H9 (cell line): ENCODE measurements around the gene ASXL1. TPM values are rescaled to one million over a fixed set of nuclear protein-coding genes. Genes with fewer than 3 reads are reported as not detected.
A peak's percentile ranks its signal among the peaks of the same experiment; 100 is the strongest.

Source experiments
- DNase-seq: peaks from one replicate; pipeline ENCODE4 v3.0.0-alpha.2; 2017
- H2AFZ ChIP-seq: one replicate; pipeline ENCODE4 v1.6.1; 2013; ENCODE audit warnings: mild to moderate bottlenecking, low read length, control low read depth, moderate library complexity
- H2AK5ac ChIP-seq: 2 replicates; pipeline ENCODE4 v1.6.1; 2013; ENCODE audit warnings: low read length, control low read depth, mixed read lengths; ENCODE audit not compliant: insufficient read length
- H2BK120ac ChIP-seq: one replicate; pipeline ENCODE4 v1.6.1; 2013; ENCODE audit warnings: low read depth, mild to moderate bottlenecking, low read length, control low read depth, inconsistent platforms; ENCODE audit not compliant: poor library complexity, severe bottlenecking
- H2BK12ac ChIP-seq: 2 replicates; pipeline ENCODE4 v1.6.1; 2013; ENCODE audit warnings: low read length, control low read depth, mixed read lengths, low read depth; ENCODE audit not compliant: insufficient read length
- H2BK15ac ChIP-seq: 2 replicates; pipeline ENCODE4 v1.6.1; 2013; ENCODE audit warnings: low read depth, low read length, control low read depth
- H2BK20ac ChIP-seq: one replicate; pipeline ENCODE4 v1.6.1; 2013; ENCODE audit warnings: low read depth, mild to moderate bottlenecking, low read length, control low read depth, inconsistent platforms; ENCODE audit not compliant: poor library complexity, severe bottlenecking
- H2BK5ac ChIP-seq: 2 replicates; pipeline ENCODE4 v1.6.1; 2013; ENCODE audit warnings: low read length, control low read depth, mixed read lengths; ENCODE audit not compliant: insufficient read length
- H3K14ac ChIP-seq: 2 replicates; pipeline ENCODE4 v1.6.1; 2013; ENCODE audit warnings: low read length, control low read depth; ENCODE audit not compliant: insufficient read depth
- H3K18ac ChIP-seq: 2 replicates; pipeline ENCODE4 v1.6.1; 2013; ENCODE audit warnings: low read depth, mild to moderate bottlenecking, mixed read lengths, low read length, control low read depth; ENCODE audit not compliant: insufficient read length
- H3K23ac ChIP-seq: 2 replicates; pipeline ENCODE4 v1.6.1; 2013; ENCODE audit warnings: low read length, control low read depth, mixed read lengths, low read depth; ENCODE audit not compliant: insufficient read length
- H3K23me2 ChIP-seq: 2 replicates; pipeline ENCODE4 v1.6.1; 2013; ENCODE audit warnings: low read depth, mild to moderate bottlenecking, mixed read lengths, low read length, control low read depth; ENCODE audit not compliant: insufficient read length, poor library complexity, severe bottlenecking
- H3K27ac ChIP-seq: 2 replicates; pipeline ENCODE4 v1.5.1; 2013; ENCODE audit warnings: low read length, control low read depth, mixed read lengths, low read depth; ENCODE audit not compliant: insufficient read length
- H3K27me3 ChIP-seq: 2 replicates; pipeline ENCODE4 v1.6.1; 2013; ENCODE audit warnings: low read length, control low read depth, inconsistent platforms; ENCODE audit not compliant: insufficient read depth
- H3K4ac ChIP-seq: 2 replicates; pipeline ENCODE4 v1.6.1; 2013; ENCODE audit warnings: low read depth, mild to moderate bottlenecking, control low read depth, inconsistent platforms, low read length, moderate library complexity
- H3K4me1 ChIP-seq: 2 replicates; pipeline ENCODE4 v1.6.1; 2013; ENCODE audit warnings: low read length, control low read depth, inconsistent platforms; ENCODE audit not compliant: insufficient read depth
- H3K4me2 ChIP-seq: 2 replicates; pipeline ENCODE4 v1.6.1; 2013; ENCODE audit warnings: low read length, control low read depth, mixed read lengths; ENCODE audit not compliant: insufficient read length, insufficient read depth
- H3K56ac ChIP-seq: 2 replicates; pipeline ENCODE4 v1.6.1; 2013; ENCODE audit warnings: low read depth, mild to moderate bottlenecking, mixed read lengths, low read length, control low read depth; ENCODE audit not compliant: insufficient read length
- H3K79me1 ChIP-seq: 2 replicates; pipeline ENCODE4 v1.6.1; 2013; ENCODE audit warnings: low read depth, mild to moderate bottlenecking, moderate library complexity, low read length, control low read depth, inconsistent platforms; ENCODE audit not compliant: insufficient read depth, poor library complexity, severe bottlenecking
- H3K79me2 ChIP-seq: 2 replicates; pipeline ENCODE4 v1.6.1; 2013; ENCODE audit warnings: low read length, control low read depth, inconsistent platforms; ENCODE audit not compliant: insufficient read depth
- H3K9ac ChIP-seq: 2 replicates; pipeline ENCODE4 v1.6.1; 2013; ENCODE audit warnings: low read length, control low read depth, mixed read lengths; ENCODE audit not compliant: insufficient read length; ENCODE audit errors: extremely low read depth
- H3K9me3 ChIP-seq: one replicate; pipeline ENCODE4 v1.6.1; 2013; ENCODE audit warnings: low read depth, low read length, inconsistent platforms; ENCODE audit not compliant: control insufficient read depth
- H3T11ph ChIP-seq: one replicate; pipeline ENCODE4 v1.6.1; 2013; ENCODE audit warnings: mild to moderate bottlenecking, low read length, control low read depth, inconsistent platforms
- H4K20me1 ChIP-seq: one replicate; pipeline ENCODE4 v1.6.1; 2013; ENCODE audit not compliant: control insufficient read depth, insufficient read length, insufficient read depth
- H4K5ac ChIP-seq: 2 replicates; pipeline ENCODE4 v1.6.1; 2013; ENCODE audit warnings: low read depth, mild to moderate bottlenecking, mixed read lengths, low read length, control low read depth; ENCODE audit not compliant: insufficient read length
- H4K8ac ChIP-seq: replicated peaks from 2 replicates; pipeline ENCODE4 v1.6.1; 2013; ENCODE audit warnings: low read length, control low read depth, mixed read lengths, low read depth; ENCODE audit not compliant: insufficient read length
- H4K91ac ChIP-seq: 2 replicates; pipeline ENCODE4 v1.6.1; 2013; ENCODE audit warnings: low read depth, mild to moderate bottlenecking, moderate library complexity, mixed read lengths, low read length, control low read depth; ENCODE audit not compliant: insufficient read length
- H3K27ac Mint-ChIP-seq, 3 experiments: 2 replicates in 2 of 3; 3 replicates in 1 of 3; pipeline ENCODE4 v1.8.0; 2020 to 2021; ENCODE audit warnings: mixed read lengths in 3 of 3, mild to moderate bottlenecking in 1 of 3, moderate library complexity in 1 of 3
- H3K27me3 Mint-ChIP-seq: 2 replicates; pipeline ENCODE4 v1.8.0; 2021; ENCODE audit warnings: low read depth, mild to moderate bottlenecking, moderate library complexity, mixed read lengths
- H3K36me3 Mint-ChIP-seq, 3 experiments: 2 replicates in 2 of 3; 3 replicates in 1 of 3; pipeline ENCODE4 v1.8.0; 2020 to 2021; ENCODE audit warnings: low read depth in 3 of 3, mixed read lengths in 3 of 3; ENCODE audit not compliant: insufficient read depth in 1 of 3
- H3K4me1 Mint-ChIP-seq, 2 experiments: 2 replicates each; pipeline ENCODE4 v1.8.0; 2020; ENCODE audit warnings: mixed read lengths in 2 of 2
- H3K4me3 Mint-ChIP-seq, 2 experiments: 2 replicates in 1 of 2; 3 replicates in 1 of 2; pipeline ENCODE4 v1.8.0; 2020 to 2021; ENCODE audit warnings: mild to moderate bottlenecking in 2 of 2, mixed read lengths in 2 of 2, moderate library complexity in 1 of 2
- H3K9me3 Mint-ChIP-seq, 2 experiments: 2 replicates in 1 of 2; 3 replicates in 1 of 2; pipeline ENCODE4 v1.8.0; 2020; ENCODE audit warnings: mild to moderate bottlenecking in 2 of 2, mixed read lengths in 2 of 2, moderate library complexity in 1 of 2
- CTCF ChIP-seq: fragments of 200-600 bp; sonication (generic); conservative IDR thresholded peaks from 3 replicates; pipeline ENCODE4 v1.8.0; 2021; ENCODE audit warnings: antibody characterized with exemption, mild to moderate bottlenecking
- WGBS: extraction: QIAGEN DNeasy Blood & Tissue Kit; methylation state at CpG from one replicate; pipeline ENCODE4 v1.1.7; 2013; ENCODE audit warnings: missing lambda C conversion rate, low lambda C conversion rate, mixed read lengths; ENCODE audit not compliant: insufficient read length; ENCODE audit errors: extremely low coverage; 5-methylcytosine and 5-hydroxymethylcytosine counted together
- total RNA-seq: library from RNA; stranded (reverse); gene quantifications from 2 replicates; pipeline ENCODE4 v1.2.1, GENCODE V29; 2021

Gene ASXL1
- total RNA-seq, 1 experiment from 2014 or later: 39.5 TPM

- no peak overlapping the region for H2BK20ac ChIP-seq
- H4K20me1 ChIP-seq: no peaks in the 10 kb centered on the region
- H3K9me3 Mint-ChIP-seq: no peaks in the 10 kb centered on the region
- no peaks in the 10 kb centered on the region for H3K27me3 Mint-ChIP-seq
- no peak overlapping the region for H3K27ac ChIP-seq
- H3K79me1 ChIP-seq: no peaks in the 10 kb centered on the region
- H4K91ac ChIP-seq: no peak overlapping the region
- H3K56ac ChIP-seq: no peak overlapping the region
- H3K18ac ChIP-seq: no peak overlapping the region
- H3K9me3 ChIP-seq: no peaks in the 10 kb centered on the region
- H3K23ac ChIP-seq: no peak overlapping the region
- no peaks in the 10 kb centered on the region for H3K4me1 ChIP-seq
- no peak overlapping the region for H3T11ph ChIP-seq
- no peak overlapping the region for H3K4me2 ChIP-seq
- no peak overlapping the region for H3K9ac ChIP-seq
- peaks cover 14 to 47% (median 33%) of the 10 kb centered on the region in 3 experiments; a peak in 6 of 7 replicates for H3K36me3 Mint-ChIP-seq
- H3K79me2 ChIP-seq: no peaks in the 10 kb centered on the region
- H4K5ac ChIP-seq: no peak overlapping the region
- H3K27me3 ChIP-seq: no peaks in the 10 kb centered on the region
- no peak overlapping the region for H2BK120ac ChIP-seq
- peaks cover 25 to 29% of the 10 kb centered on the region in 2 experiments for H3K4me1 Mint-ChIP-seq
- H2AK5ac ChIP-seq: no peak overlapping the region
- no peak overlapping the region for H2BK12ac ChIP-seq
- no peak overlapping the region for H4K8ac ChIP-seq
- no peak overlapping the region for H2BK5ac ChIP-seq
- peak overlapping the region in 2 of 3 experiments; percentile 71 to 85; a peak in 3 of 7 replicates for H3K27ac Mint-ChIP-seq
- no CpG with 5 or more reads among the region's 12 CpGs for WGBS
- H3K4ac ChIP-seq: no peak overlapping the region
- peak; percentile 34 for DNase-seq
- no peak for TF ChIP-seq CTCF
- H2BK15ac ChIP-seq: no peak overlapping the region
- no peak overlapping the region for H3K4me3 Mint-ChIP-seq
- no peak overlapping the region for H2AFZ ChIP-seq
- H3K14ac ChIP-seq: no peak overlapping the region
- H3K23me2 ChIP-seq: no peaks in the 10 kb centered on the region
Measured at GRCh38 chr20:32445539-32446273, 87.6 kb downstream of the ASXL1 start.
